H1 (cell line): Measurements from ENCODE around the gene CNTROB. TPM values are rescaled to one million over a fixed set of nuclear protein-coding genes. Genes with fewer than 3 reads are reported as not detected.

Experiments
- HDAC2 ChIP-seq, 2 experiments: fragments of 300-600 bp in 1 of 2; sonication (generic) in 1 of 2; IDR thresholded peaks; 2 replicates each; pipeline ENCODE4 v1.6.1; 2011 to 2012; ENCODE audit warnings: low read depth in 2 of 2, low read length in 2 of 2, mild to moderate bottlenecking in 2 of 2, moderate library complexity in 2 of 2, borderline replicate concordance in 1 of 2, inconsistent platforms in 1 of 2
- RAD21 ChIP-seq, 2 experiments: IDR thresholded peaks in 1 of 2; conservative IDR thresholded peaks in 1 of 2; 2 replicates each; pipeline ENCODE4 v1.6.1; 2011; ENCODE audit warnings: low read depth in 2 of 2, low read length in 2 of 2, improper control_type of control experiment in 1 of 2, inconsistent platforms in 1 of 2, mild to moderate bottlenecking in 1 of 2, moderate library complexity in 1 of 2
- TAF1 ChIP-seq: IDR thresholded peaks from 2 replicates; pipeline ENCODE4 v1.6.1; 2011; ENCODE audit warnings: mild to moderate bottlenecking, low read depth, low read length
- ZNF274 ChIP-seq: IDR thresholded peaks from 2 replicates; pipeline ENCODE4 v1.7.0; 2012; ENCODE audit warnings: low read length, borderline replicate concordance; ENCODE audit errors: extremely low read depth
- polyA plus RNA-seq, 7 experiments: library from polyadenylated mRNA; depleted of rRNA in 3 of 7; stranded (reverse) in 5 of 7; unstranded in 2 of 7; fragments of >200 nt in 5 of 7; fragments of 200-250 nt in 2 of 7; gene quantifications; 1 replicate in 5 of 7; 2 replicates in 1 of 7; 4 replicates in 1 of 7; pipeline versions ENCODE4 v1.2.1 to v1.2.3, GENCODE V29; 2011 to 2013; ENCODE audit warnings: missing spikeins in 2 of 7, mixed read lengths in 2 of 7
- total RNA-seq: library from RNA; stranded (reverse); fragmentation: NEBNext Ultra II Directional; extraction: Animal tissue kit (Norgen Biotek cat#: 25700); gene quantifications from 2 replicates; pipeline ENCODE4 v1.2.1, GENCODE V29; 2021
- TF ChIP-seq, protein P1 (sequence below): IDR thresholded peaks from 2 replicates; pipeline ENCODE4 v1.6.1; 2011; ENCODE audit warnings: low read depth, mild to moderate bottlenecking, low read length; ENCODE audit not compliant: insufficient read depth
- TF ChIP-seq, protein P2 (sequence below): fragments of 300-600 bp; sonication (generic); IDR thresholded peaks from 2 replicates; pipeline ENCODE4 v1.7.1; 2012; ENCODE audit warnings: low read length, moderate library complexity, mild to moderate bottlenecking, inconsistent platforms; ENCODE audit not compliant: insufficient replicate concordance

The CNTROB gene
- total and polyA plus RNA-seq, 2 of the 8 experiments (the other 6 are each of a cell fraction or from before 2014, with no cell fraction given) = 20.5 to 31.9 TPM

DNA sequence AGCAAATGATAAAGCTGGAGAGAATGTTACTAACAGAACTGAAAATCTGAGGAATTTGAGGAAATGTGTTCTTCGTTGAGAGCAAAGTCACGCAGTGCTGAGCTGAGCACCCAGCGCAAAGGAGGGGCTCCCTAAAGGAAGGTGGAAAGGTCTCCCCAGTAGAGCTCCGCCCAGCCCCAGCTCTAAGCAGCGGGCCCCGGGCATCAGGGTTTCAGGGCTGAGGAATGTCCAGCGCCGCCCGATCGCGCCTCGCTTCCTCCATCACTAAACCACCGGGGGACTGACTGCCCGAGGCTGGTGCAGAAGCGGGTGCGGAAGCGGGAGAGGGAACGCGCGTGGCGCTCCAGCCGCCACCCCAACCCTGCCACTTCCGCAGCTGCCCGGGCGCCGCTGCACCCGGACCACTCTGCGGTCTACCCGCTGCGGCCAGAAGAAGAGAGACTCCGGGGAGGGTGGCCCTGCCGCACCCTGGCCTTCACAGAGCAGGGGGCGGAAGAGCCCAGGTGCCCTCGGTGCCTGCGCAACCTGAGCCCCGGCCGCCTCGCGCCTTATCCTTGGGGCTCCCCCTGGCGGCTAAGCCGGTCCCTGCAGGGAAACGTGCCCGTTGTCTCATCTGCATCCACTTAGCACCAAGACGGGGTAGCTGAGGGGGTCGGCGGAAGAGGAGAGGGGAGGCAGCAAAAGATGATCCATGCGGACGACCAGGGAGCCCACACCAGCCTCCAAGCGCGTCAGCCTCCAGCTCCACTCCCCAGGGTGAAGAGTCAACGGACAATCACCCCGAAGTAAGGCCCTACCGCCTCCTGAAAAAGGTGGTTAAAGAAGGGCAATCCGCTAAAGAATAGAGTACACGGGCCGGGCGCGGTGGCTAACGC is 58.0 kb downstream of the CNTROB start (continued):
- no peak for TF ChIP-seq ZNF274
- no peak; a peak in 1 of 4 replicates for TF ChIP-seq HDAC2 (IDR thresholded peaks at IDR 0.05; ENCODE audit: borderline replicate concordance in 1 of 2, low read depth in 2 of 2, low read length in 2 of 2)
- TF ChIP-seq, protein P1, sequence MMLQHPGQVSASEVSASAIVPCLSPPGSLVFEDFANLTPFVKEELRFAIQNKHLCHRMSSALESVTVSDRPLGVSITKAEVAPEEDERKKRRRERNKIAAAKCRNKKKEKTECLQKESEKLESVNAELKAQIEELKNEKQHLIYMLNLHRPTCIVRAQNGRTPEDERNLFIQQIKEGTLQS = no peak
- peak; percentile 53; the same call in 1 of the 2 replicates for TF ChIP-seq TAF1
- TF ChIP-seq, protein P2, sequence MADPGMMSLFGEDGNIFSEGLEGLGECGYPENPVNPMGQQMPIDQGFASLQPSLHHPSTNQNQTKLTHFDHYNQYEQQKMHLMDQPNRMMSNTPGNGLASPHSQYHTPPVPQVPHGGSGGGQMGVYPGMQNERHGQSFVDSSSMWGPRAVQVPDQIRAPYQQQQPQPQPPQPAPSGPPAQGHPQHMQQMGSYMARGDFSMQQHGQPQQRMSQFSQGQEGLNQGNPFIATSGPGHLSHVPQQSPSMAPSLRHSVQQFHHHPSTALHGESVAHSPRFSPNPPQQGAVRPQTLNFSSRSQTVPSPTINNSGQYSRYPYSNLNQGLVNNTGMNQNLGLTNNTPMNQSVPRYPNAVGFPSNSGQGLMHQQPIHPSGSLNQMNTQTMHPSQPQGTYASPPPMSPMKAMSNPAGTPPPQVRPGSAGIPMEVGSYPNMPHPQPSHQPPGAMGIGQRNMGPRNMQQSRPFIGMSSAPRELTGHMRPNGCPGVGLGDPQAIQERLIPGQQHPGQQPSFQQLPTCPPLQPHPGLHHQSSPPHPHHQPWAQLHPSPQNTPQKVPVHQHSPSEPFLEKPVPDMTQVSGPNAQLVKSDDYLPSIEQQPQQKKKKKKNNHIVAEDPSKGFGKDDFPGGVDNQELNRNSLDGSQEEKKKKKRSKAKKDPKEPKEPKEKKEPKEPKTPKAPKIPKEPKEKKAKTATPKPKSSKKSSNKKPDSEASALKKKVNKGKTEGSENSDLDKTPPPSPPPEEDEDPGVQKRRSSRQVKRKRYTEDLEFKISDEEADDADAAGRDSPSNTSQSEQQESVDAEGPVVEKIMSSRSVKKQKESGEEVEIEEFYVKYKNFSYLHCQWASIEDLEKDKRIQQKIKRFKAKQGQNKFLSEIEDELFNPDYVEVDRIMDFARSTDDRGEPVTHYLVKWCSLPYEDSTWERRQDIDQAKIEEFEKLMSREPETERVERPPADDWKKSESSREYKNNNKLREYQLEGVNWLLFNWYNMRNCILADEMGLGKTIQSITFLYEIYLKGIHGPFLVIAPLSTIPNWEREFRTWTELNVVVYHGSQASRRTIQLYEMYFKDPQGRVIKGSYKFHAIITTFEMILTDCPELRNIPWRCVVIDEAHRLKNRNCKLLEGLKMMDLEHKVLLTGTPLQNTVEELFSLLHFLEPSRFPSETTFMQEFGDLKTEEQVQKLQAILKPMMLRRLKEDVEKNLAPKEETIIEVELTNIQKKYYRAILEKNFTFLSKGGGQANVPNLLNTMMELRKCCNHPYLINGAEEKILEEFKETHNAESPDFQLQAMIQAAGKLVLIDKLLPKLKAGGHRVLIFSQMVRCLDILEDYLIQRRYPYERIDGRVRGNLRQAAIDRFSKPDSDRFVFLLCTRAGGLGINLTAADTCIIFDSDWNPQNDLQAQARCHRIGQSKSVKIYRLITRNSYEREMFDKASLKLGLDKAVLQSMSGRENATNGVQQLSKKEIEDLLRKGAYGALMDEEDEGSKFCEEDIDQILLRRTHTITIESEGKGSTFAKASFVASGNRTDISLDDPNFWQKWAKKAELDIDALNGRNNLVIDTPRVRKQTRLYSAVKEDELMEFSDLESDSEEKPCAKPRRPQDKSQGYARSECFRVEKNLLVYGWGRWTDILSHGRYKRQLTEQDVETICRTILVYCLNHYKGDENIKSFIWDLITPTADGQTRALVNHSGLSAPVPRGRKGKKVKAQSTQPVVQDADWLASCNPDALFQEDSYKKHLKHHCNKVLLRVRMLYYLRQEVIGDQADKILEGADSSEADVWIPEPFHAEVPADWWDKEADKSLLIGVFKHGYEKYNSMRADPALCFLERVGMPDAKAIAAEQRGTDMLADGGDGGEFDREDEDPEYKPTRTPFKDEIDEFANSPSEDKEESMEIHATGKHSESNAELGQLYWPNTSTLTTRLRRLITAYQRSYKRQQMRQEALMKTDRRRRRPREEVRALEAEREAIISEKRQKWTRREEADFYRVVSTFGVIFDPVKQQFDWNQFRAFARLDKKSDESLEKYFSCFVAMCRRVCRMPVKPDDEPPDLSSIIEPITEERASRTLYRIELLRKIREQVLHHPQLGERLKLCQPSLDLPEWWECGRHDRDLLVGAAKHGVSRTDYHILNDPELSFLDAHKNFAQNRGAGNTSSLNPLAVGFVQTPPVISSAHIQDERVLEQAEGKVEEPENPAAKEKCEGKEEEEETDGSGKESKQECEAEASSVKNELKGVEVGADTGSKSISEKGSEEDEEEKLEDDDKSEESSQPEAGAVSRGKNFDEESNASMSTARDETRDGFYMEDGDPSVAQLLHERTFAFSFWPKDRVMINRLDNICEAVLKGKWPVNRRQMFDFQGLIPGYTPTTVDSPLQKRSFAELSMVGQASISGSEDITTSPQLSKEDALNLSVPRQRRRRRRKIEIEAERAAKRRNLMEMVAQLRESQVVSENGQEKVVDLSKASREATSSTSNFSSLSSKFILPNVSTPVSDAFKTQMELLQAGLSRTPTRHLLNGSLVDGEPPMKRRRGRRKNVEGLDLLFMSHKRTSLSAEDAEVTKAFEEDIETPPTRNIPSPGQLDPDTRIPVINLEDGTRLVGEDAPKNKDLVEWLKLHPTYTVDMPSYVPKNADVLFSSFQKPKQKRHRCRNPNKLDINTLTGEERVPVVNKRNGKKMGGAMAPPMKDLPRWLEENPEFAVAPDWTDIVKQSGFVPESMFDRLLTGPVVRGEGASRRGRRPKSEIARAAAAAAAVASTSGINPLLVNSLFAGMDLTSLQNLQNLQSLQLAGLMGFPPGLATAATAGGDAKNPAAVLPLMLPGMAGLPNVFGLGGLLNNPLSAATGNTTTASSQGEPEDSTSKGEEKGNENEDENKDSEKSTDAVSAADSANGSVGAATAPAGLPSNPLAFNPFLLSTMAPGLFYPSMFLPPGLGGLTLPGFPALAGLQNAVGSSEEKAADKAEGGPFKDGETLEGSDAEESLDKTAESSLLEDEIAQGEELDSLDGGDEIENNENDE = no peak
- peak; percentile 62 to 77 for TF ChIP-seq RAD21 (IDR thresholded peaks at IDR 0.05 in 1 of 2, conservative IDR thresholded peaks at IDR 0.05 in 1 of 2; ENCODE audit: low read depth in 2 of 2, low read length in 2 of 2)
